ENCODE results near the gene CDH13.

Gene CDH13

GRCh38 chr16:82587289-82587688 lies 39.5 kb upstream of the CDH13 start:
- no peak overlapping the region for H3K27ac ChIP-seq
- TF ChIP-seq ZFX (IDR thresholded peaks at IDR 0.05): no peak
- no peak for TF ChIP-seq CTCF (conservative IDR thresholded peaks at IDR 0.05)

- TF ChIP-seq CTCF (conservative IDR thresholded peaks at IDR 0.05) (no peak), ZFX (IDR thresholded peaks at IDR 0.05) (no peak)
- no peak overlapping the region for H3K27ac ChIP-seq
Observed at GRCh38 chr16:82589407-82589806, 37.4 kb upstream of the CDH13 start.

- H3K27ac ChIP-seq: no peak overlapping the region
- TF ChIP-seq CTCF (conservative IDR thresholded peaks at IDR 0.05) (no peak), ZFX (IDR thresholded peaks at IDR 0.05) (no peak)
Observed at GRCh38 chr16:82594114-82594513, 32.7 kb upstream of the CDH13 start.

GRCh38 chr16:82598771-82599170 lies 28.0 kb upstream of the CDH13 start:
- no peak overlapping the region for H3K27ac ChIP-seq
- TF ChIP-seq ZFX (IDR thresholded peaks at IDR 0.05) (no peak), CTCF (conservative IDR thresholded peaks at IDR 0.05) (no peak)

- no peak overlapping the region for H3K27ac ChIP-seq
- TF ChIP-seq CTCF (conservative IDR thresholded peaks at IDR 0.05) (no peak), ZFX (IDR thresholded peaks at IDR 0.05) (no peak)
Observed at GRCh38 chr16:82601989-82602640, 24.7 kb upstream of the CDH13 start.

- H3K27ac ChIP-seq: no peak overlapping the region
- peak; percentile 53 for TF ChIP-seq CTCF (conservative IDR thresholded peaks at IDR 0.05)
- no peak for TF ChIP-seq ZFX (IDR thresholded peaks at IDR 0.05)
Observed at GRCh38 chr16:82603784-82604411, 22.9 kb upstream of the CDH13 start.

GRCh38 chr16:82605076-82605475 lies 21.7 kb upstream of the CDH13 start:
- TF ChIP-seq ZFX (IDR thresholded peaks at IDR 0.05): no peak
- TF ChIP-seq CTCF (conservative IDR thresholded peaks at IDR 0.05): no peak
- H3K27ac ChIP-seq: no peak overlapping the region
